Erythroblast (primary cell): ENCODE data around the gene USP33.

ENCODE experiments used
- GATA1 ChIP-seq: IDR thresholded peaks from 2 replicates; pipeline ENCODE4 v1.6.1; 2011; ENCODE audit warnings: low read depth, mild to moderate bottlenecking, control low read depth, low read length, moderate library complexity
- POLR2A ChIP-seq: IDR thresholded peaks from 2 replicates; pipeline ENCODE4 v1.6.1; 2011; ENCODE audit warnings: mild to moderate bottlenecking, low read length

- TF ChIP-seq POLR2A (no peak), GATA1 (no peak)
Measured at GRCh38 chr1:77797991-77798390, 38.3 kb upstream of the USP33 start.
